CD1c-positive myeloid dendritic cell (primary cell): ENCODE data around the gene ITGAE.
"Not testable (repeated sequence)": the region's sequence is repeated elsewhere in the genome, so short reads cannot be mapped to it uniquely, and the experiment has no call there.

Experiments
- DNase-seq: peaks from one replicate; pipeline ENCODE4 v3.0.0-alpha.2; 2016; ENCODE audit errors: extremely low spot score

ITGAE gene, protein sequence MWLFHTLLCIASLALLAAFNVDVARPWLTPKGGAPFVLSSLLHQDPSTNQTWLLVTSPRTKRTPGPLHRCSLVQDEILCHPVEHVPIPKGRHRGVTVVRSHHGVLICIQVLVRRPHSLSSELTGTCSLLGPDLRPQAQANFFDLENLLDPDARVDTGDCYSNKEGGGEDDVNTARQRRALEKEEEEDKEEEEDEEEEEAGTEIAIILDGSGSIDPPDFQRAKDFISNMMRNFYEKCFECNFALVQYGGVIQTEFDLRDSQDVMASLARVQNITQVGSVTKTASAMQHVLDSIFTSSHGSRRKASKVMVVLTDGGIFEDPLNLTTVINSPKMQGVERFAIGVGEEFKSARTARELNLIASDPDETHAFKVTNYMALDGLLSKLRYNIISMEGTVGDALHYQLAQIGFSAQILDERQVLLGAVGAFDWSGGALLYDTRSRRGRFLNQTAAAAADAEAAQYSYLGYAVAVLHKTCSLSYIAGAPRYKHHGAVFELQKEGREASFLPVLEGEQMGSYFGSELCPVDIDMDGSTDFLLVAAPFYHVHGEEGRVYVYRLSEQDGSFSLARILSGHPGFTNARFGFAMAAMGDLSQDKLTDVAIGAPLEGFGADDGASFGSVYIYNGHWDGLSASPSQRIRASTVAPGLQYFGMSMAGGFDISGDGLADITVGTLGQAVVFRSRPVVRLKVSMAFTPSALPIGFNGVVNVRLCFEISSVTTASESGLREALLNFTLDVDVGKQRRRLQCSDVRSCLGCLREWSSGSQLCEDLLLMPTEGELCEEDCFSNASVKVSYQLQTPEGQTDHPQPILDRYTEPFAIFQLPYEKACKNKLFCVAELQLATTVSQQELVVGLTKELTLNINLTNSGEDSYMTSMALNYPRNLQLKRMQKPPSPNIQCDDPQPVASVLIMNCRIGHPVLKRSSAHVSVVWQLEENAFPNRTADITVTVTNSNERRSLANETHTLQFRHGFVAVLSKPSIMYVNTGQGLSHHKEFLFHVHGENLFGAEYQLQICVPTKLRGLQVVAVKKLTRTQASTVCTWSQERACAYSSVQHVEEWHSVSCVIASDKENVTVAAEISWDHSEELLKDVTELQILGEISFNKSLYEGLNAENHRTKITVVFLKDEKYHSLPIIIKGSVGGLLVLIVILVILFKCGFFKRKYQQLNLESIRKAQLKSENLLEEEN

DNA sequence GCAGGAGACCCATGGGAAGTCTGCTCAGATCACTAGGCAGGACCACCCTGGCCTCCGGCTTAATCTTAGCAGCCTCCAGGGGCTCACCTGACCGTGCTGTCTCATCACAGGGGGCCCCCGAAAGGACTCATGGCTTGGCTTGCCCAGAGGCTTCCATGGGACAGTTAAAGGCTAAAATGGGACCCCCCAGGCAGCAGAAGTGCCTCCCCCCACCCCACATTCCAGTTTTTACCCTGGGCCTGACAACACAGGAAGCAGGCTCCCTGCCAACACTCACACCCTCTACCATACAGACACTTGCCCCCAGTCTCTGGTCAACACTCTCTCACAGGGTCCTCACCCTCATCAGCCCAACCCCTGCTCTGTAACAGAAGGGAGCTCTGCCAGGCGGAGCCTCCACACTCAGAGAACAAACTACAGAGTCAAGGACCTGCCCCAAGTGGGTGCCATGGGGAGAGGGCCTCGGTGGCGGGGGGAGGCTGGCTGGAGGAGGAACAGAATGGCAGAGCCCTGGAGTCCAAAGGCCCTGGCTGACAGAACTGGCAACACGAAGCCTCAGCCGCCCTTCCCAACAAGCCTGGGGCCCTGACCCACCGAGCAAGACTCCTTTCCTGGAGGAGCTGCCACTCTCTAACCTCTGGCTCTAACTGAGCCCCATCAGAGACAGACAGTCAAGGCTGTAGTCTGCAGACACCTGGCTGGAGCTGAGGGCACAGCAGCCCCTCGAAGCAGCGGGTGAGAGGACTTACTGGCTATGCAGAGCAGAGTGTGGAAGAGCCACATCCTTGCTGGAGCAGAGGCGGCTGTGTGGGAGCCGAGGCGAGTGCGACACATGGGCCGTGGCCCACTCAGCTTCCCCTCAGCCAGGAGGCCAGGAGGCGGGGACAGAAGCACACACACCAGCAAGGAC, at the start of gene ITGAE:
Gene ITGAE, minus strand, starts transcription at position 827 of the 910 bp plus-strand sequence. Its CDS starts 44 bp downstream, at position 783.
- peak; percentile 70 for DNase-seq

DNA sequence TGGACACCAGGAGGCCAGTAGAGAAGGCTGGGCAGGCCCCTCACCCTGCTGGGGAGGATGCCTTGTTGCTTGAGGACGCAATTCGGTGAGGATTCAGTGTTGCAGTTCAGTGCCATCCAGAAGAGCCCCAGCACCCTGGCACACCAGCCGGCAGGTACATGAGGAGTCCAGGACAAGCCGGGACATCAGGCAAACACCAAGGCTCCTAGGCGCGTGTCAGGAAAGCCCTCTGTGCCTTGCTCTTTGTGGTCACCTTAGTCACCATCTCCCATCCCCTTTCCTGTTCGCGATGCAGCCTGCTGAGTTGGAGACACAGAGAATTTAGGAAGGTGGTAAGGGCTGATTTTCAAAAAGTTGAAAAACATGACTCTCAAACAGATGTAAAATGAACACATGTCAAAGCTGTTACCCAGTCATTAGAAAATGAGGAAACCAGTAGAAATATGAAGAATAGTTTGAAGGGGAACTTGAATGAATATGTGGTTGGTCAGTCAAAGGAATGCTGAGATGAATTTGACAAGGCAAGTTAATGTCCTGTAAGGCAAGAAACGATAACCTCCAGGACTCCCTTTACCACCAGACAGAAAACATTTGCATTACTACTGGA, 47.3 kb upstream of the ITGAE start:
- DNase-seq = peak; percentile 43

DNA sequence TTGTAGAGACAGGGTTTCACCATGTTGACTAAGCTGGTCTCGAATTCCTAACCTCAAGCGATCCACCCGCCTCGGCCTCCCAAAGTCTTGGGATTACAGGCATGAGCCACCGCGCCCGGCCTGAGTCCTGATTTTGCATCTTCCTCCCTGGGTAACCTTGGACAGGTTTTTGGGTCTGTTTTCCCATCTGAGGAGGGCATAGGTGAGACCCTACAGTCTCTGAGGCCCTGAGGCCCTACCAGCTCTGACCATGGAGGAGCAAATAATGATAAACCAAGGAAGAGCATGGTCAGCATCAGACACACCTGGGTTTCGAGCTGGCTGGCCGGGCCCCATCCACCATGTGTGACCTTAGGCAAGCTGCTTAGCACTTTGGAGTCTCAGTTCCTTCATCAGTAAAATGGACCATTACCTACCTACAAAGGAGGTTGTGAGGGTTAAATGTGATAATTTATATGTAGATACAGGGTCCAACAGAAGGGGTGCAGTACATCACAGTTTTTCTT, 46.2 kb upstream of the ITGAE start:
- no peak for DNase-seq

DNA sequence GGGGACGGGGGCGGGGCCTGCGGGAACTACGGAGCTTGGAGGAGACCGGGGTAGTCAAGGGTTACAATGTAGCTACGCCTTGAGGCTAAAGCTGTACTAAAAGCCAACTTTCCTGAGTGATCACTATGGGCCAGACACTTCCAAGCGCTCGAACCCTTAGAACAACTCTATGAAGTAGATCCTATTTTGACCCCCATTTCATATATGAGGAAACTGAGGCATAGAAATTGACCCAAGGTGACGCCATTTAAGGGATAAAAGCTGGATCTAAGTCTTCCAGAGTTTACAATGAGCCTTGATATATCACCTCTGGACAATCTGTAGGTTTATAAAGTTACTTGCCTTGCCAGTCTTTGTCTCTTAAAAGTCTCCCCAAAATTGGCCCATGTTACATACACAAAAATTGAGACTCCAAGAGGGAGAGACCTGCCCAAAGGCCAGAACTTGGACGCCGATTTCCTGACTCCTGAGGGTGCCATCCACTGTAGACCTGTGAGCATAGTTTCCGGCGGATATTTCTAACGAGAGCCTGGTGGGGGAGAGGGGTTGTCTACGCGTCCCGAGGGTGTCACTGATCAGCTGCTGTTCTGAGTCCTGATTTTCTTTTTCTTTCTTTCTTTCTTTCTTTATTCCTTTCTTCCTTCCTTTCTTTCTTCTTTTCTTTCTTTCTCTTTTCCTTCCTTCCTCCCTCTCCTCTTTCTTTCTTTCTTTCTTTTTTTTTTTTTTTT, 45.6 kb upstream of the ITGAE start:
- DNase-seq = no peak

DNA sequence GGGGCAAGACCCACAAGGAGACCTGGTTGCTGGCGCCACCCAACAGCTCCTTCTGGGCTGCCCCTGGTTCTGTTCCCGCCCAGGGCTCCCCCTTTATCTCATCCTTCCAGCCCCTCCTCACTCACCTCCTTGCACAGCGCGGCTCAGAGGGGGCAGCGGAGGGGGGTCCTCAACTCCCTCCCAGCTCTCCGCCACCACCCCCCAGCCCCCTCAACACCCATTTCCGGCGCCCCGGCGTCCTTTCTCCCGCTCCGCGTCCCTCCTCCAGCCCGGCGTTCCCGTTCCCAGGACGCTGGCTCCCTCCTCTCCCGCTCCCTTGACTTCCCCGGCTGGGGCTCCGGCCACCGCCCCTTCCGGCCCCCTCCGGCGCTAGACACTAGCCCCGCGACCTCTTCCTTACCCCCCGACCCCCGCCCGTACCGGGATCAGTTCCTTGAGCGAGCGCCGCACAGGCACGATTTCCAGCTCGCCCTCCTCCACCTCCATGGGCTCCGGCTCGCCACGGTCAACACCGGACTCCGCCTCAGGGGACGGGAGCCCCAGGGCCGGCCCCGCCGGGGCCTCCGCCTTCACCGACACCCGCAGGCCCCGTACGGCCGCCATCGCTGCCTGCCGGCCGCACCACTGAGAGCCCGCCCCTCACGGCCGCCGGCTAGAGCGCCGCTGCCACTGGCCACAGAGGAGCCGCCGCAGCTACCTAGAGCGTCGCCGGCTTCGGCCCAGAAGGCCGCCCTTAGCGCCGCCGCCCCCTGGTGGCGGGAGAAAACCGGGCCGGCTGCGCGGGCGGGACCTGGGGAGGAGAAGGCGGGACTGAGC, 44.8 kb upstream of the ITGAE start, which contains the start of gene NCBP3:
Gene NCBP3, minus strand, starts transcription at position 626 of the 816 bp plus-strand sequence. Its CDS starts 23 bp downstream, at position 603.
- peak; percentile 99 for DNase-seq

DNA sequence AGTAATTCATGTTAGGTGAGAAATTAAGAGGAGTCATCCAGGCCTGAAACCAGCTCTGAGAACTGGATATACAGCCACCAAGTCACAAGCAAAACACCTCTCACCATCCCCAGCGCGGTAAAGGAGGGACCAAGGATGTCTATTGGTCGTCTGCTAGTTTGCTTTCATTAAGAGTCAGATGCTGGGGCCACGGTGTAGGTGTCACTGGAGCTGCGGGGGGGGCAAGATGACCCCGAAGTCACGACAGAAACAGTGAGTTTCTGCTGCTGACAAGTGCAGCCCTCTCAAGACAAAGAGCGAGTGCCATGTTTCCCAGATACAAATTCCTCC, 44.3 kb upstream of the ITGAE start:
- DNase-seq = peak; percentile 12

DNA sequence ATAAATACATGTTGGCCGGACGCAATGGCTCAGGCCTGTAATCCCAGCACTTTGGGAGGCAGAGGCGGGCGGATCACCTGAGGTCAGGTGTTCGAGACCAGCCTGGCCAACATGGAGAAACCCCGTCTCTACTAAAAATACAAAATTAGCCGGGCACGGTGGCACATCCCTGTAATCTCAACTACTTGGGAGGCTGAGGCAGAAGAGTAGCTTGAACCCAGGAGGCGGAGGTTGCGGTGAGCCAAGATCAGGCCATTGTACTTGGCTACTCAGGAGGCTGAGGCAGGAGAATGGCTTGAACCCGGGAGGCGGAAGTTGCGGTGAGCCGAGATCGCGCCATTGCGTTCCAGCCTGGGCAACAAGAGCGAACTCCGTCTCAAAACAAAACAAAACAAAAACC, 43.6 kb upstream of the ITGAE start:
- DNase-seq = not testable (repeated sequence)

DNA sequence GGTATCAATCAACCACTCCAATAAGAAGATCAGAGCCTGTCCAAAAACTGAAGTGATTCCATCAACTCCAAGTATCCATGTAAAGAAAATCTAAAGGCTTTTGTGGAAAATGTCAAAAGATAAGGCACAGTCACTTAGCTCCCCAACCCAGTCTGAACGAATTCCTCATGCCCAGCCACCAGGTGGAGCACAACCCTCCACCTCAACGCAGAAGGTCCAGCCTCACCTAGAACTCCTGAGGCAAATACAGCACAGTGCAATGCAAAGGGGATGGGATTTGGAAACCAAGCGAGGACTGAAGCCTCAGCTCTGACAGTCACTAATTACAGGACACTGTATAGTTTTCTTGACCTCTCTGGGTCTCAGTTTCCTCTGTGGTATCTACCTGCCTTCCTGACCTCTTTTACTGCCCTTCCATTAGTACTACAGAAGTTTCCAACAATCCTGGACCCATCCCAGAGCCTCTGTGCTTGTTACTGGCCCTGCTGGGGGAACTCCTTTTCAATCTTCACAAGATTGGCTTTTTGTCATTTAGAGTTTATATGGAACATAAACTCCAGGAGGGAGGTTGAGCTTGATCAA, 43.0 kb upstream of the ITGAE start:
- DNase-seq = peak; percentile 42

DNA sequence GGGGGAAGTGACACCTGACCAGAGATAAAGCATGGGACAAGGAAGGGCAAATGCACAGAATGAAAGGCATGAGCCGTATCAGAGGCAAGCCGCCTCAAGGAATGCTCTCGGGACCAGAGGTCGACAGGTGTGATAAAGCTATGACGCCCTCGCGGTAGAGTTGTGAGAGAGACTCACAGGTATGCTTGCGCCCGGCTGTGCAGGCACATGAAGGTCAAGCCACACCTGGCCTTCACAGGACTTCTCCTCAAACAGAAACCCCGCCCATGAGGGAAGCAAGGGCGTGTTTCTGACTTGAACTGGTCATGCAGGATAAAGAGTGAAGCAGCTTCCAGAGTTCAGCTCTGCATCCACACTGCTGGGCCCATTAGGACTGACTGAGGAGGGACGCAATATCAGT, 37.2 kb upstream of the ITGAE start:
- no peak for DNase-seq

DNA sequence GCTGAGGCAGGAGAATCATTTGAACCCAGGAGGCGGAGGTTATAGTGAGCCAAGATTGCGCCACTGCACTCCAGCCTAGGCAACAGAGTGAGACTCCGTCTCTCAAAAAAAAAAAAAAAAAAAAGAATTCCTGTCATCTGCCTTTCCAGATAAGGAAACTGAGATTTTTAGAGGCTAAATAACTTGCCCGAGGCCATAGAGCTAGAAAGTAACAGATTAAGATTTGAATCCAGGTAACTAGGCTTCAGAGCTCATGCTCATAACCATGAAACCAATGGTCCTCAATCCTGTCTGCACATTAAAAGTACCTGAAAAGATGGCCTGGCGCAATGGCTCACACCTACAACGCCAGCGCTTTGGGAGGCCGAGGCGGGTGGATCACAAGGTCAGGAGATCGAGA, 35.6 kb upstream of the ITGAE start:
- no peak for DNase-seq

DNA sequence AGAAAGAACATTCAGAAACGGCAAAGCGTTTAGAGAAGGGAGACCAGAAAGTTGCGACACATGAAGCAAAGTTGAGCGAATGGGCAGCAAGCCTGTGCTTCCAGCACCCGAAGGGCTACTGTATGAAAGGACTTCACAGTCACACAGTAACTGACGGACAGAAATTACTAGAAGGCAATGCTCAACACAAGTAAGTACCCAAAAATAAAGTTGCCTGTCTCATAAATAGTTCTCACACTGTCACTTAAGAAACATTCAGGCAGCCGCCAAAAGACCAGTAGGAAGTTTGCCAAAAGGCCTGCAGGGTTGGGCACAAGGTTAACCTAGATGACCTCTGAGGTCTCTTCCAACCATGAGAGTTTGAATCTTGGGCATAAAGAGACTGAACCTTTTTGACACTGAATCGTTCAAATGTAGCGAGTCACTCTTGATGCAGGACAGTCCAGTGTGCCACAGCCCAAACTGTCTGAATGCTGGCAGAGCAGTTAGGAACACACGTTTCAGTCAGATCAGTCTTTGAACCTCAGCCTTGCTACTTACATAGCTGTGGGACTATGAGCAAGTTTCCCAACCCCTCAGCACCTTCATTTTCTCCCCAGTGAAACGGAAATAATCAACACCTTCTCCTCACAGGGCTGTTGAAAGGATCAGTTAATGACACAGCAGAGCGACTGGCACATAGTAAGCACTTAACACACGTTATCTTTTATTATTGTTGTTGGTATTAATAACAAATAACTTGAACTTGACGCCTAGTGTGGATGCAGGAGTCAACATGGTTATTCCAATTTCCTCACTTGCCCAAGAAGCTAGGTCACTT, 34.6 kb upstream of the ITGAE start:
- peak; percentile 57 for DNase-seq

DNA sequence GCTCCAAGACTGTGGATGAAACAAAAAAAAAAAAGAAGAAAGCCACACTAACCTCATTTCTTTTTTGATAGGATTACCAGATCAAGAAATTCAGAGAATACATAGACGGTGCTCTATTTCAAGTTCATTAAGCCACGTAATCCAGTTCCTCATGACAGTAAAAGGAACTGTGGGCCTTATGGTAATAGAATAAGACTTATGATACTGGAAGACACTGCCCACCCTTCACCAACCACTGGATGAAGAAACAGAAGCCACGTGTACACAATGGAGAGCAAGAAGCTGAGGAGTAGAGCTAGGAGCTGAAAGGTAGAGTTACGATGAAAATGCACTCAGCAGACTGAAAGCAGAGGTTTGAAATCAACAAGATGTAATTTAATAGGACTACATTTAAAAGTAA, 33.8 kb upstream of the ITGAE start:
- peak; percentile 77 for DNase-seq

DNA sequence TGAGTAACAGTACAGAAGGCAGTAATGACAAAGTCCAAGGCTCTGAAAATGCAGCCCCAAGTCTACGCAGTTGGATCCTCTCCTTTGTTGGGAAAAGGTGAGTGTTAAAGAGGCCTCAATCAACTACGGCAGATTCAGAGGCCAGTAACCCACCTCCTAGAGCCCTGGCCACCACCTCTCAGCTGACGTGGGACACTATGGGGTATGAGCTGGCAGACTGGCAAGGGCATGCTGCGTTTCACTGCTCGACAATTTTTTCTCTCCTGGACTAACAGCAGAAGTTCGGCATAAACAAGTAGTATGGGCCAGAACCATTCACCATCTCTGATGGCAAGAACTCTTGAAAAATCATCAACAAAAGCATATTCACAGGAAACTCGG, 27.9 kb upstream of the ITGAE start:
- DNase-seq = no peak

DNA sequence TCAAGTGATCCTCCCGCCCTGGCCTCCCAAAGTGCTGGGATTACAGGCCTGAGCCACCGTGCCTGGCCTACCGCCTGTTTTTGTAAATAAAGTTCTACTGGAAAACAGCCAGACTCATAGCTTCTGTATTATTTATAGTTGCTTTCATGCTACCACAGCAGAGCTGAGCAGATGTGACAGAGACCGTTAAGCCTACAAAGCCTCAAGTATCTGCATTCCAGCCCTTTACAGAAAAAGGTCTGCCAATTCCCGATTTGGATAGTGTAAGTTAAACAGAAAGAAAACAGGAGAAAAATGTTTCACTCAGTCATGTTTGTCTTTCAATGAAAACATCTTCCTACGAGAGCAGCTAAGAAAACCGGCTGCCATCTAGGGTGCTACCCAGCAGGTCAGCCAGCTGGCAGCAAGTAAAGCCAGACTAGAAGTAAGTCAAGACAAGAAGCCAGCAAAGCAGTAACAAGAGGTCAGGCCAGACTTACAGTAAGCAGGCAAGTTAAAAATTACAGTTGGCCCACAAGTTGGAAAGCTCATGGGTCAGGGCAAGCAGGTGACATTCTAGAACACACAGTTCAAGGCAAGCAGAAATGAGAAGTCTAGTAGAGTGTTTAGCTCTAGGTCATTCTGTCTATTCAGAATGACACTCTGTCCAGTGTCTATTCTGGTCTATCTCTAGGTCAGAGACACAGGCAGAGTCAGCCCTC, 27.3 kb upstream of the ITGAE start:
- no peak for DNase-seq

DNA sequence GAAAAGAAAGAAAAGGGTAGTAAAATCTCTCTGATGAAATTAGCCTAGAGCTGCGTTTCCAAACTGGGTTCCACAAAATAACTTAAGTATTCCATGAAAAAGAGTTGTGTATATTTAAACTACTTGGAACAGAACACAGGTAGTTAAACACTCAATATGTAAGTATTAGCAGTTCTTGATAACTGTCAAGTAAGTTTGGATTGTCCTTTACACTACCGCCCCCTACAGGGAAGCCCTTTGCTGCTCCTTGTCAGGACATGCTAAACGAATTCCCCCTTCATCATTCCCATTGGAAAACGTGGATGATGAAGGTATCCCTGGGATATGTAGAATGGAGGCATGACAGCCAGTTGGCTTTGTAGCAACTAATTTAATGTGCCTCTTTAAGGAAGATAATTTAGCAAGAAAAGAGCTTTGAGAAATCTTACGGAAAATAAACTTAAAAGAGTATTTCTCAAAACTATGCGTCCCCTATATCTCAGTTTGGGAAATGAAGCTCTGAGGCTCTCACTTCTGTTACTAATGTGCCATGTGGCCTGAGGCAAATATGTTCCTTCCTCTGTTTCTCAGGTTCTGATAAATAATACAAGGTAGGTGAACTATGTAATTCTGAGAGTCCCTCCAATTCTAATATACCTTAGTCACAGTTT, 26.3 kb upstream of the ITGAE start:
- peak; percentile 84 for DNase-seq

DNA sequence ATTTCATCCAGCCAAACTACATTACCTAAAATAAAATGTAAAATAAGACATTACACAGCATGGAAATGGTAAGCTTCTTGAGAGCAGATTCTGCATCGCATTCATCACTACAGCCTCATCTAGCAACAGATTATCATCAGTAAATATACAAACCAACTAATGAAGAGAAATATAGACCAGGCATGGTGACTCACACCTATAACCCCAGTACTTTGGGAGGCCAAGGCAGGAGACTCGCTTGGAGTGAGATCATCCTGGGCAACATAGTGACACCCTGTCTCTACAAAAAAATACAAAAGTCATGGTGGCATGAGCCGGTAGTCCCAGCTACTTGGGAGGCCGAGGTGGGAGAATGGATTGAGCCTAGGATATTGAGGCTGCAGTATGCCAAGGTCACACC, 25.2 kb upstream of the ITGAE start:
- DNase-seq = no peak

DNA sequence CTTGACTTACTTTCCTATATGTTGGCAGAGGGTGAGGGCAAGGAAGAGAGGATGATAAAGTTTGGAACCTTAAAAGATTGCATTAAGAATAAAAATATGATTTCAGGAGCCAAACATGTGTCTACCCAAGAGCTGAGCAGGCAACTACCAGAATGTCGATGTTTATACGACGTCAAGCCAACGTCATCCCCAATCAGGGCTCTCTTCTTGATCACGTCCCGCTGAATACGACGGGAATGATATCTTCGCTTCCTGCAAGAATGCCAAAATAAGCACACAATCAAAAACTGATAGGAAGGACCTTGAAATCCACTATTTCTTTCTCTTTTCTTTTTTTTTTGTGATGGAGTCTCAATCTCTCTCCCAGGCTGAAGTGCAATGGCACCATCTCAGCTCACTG, 20.1 kb upstream of the ITGAE start:
- DNase-seq = no peak
